ENCODE data around the gene NCL. TPM values are rescaled to one million over a fixed set of nuclear protein-coding genes. Genes with fewer than 3 reads are reported as not detected.
A peak's percentile ranks its signal among the peaks of the same experiment; 100 is the strongest.

The NCL gene
- total and polyA plus RNA-seq, 2 of the 13 experiments (the other 11 are each of a cell fraction or from before 2014, with no cell fraction given) = 105 to 779 TPM

- TF ChIP-seq ZNF343 (CRISPR knock-in tag; IDR thresholded peaks at IDR 0.05) (no peak), AKNA (CRISPR knock-in tag; IDR thresholded peaks at IDR 0.05; ENCODE audit: borderline replicate concordance) (no peak), ZNF274 (CRISPR knock-in tag; IDR thresholded peaks at IDR 0.05) (0 out of 2 replicates have a peak, but pooled peaks have one; percentile 19), TAF15 (IDR thresholded peaks at IDR 0.05; ENCODE audit: low read depth, low read length, poor library complexity, severe bottlenecking) (no peak), FOXM1 (CRISPR knock-in tag; IDR thresholded peaks at IDR 0.05) (no peak; the same call in 1 of the 2 replicates), SSRP1 (CRISPR knock-in tag; IDR thresholded peaks at IDR 0.05) (no peak), ZNF20 (CRISPR knock-in tag; IDR thresholded peaks at IDR 0.05) (no peak), ZNF639 (CRISPR knock-in tag; conservative IDR thresholded peaks at IDR 0.05) (no peak), ZNF484 (CRISPR knock-in tag; IDR thresholded peaks at IDR 0.05; ENCODE audit: borderline replicate concordance, low read depth) (no peak), CEBPZ (IDR thresholded peaks at IDR 0.05; ENCODE audit: low read length) (no peak), MED13 (CRISPR knock-in tag; IDR thresholded peaks at IDR 0.05) (no peak), HDAC6 (IDR thresholded peaks at IDR 0.05; ENCODE audit: low read depth, low read length) (no peak), ZNF710 (CRISPR knock-in tag; IDR thresholded peaks at IDR 0.05; ENCODE audit: borderline replicate concordance) (no peak), ZNF24 (IDR thresholded peaks at IDR 0.05) (no peak), ZNF317 (CRISPR knock-in tag; IDR thresholded peaks at IDR 0.05) (0 out of 2 replicates have a peak, but pooled peaks have one; percentile 25), SP2 (CRISPR knock-in tag; IDR thresholded peaks at IDR 0.05) (0 out of 2 replicates have a peak, but pooled peaks have one; percentile 23), TBX2 (CRISPR knock-in tag; IDR thresholded peaks at IDR 0.05; ENCODE audit: borderline replicate concordance) (peak; percentile 42; the same call in 1 of the 2 replicates)
These were observed 45.3 kb downstream of the NCL start (continued) for GRCh38 chr2:231418820-231419640.

All from HepG2 (cell line).